Gastrocnemius medialis (tissue), 4 donors: ENCODE data around the gene HBD. TPM values are rescaled to one million over a fixed set of nuclear protein-coding genes. Genes with fewer than 3 reads are reported as not detected.
"Not testable (repeated sequence)": the region's sequence is repeated elsewhere in the genome, so short reads cannot be mapped to it uniquely, and the experiment has no call there.

ENCODE experiments used
- ATAC-seq, 2 donors: fragments of 150-250 bp; one replicate each; pipeline ENCODE4 v1.9.1; 2016
- DNase-seq, 2 donors: peaks; one replicate each; pipeline ENCODE4 v3.0.0-alpha.2; 2019
- H3K27ac ChIP-seq, 4 donors: fragments of 200-600 bp; sonication (generic); 1 replicate in 1 of 4; 2 replicates in 3 of 4; pipeline ENCODE4 v1.5.1; 2016 to 2018; ENCODE audit warnings: mild to moderate bottlenecking in 2 of 4, moderate library complexity in 1 of 4
- H3K27me3 ChIP-seq, 3 donors: fragments of 200-600 bp; sonication (generic) in 2 of 3; 1 replicate in 1 of 3; 2 replicates in 2 of 3; pipeline versions ENCODE4 v1.5.1 to v1.6.0; 2016 to 2019; ENCODE audit warnings: mild to moderate bottlenecking in 1 of 3, moderate library complexity in 1 of 3
- H3K36me3 ChIP-seq, 2 donors: fragments of 200-600 bp; sonication (generic) in 1 of 2; one replicate each; pipeline ENCODE4 v1.5.1; 2017 to 2018
- H3K4me1 ChIP-seq, 2 donors: fragments of 200-600 bp; sonication (generic) in 1 of 2; one replicate each; pipeline ENCODE4 v1.5.1; 2016 to 2017; ENCODE audit warnings: mild to moderate bottlenecking in 2 of 2
- H3K4me3 ChIP-seq, 4 donors: fragments of 200-600 bp; sonication (generic) in 3 of 4; 1 replicate in 1 of 4; 2 replicates in 3 of 4; pipeline ENCODE4 v1.5.1; 2016 to 2019; ENCODE audit warnings: mild to moderate bottlenecking in 2 of 4
- H3K9me3 ChIP-seq, 3 donors: fragments of 200-600 bp; sonication (generic) in 2 of 3; 1 replicate in 1 of 3; 2 replicates in 2 of 3; pipeline ENCODE4 v1.5.1; 2016 to 2019
- POLR2A ChIP-seq, 2 donors: fragments of 450-650 bp; IDR thresholded peaks; one replicate each; pipeline ENCODE4 v1.6.1; 2017; ENCODE audit warnings: antibody characterized with exemption in 2 of 2, mild to moderate bottlenecking in 2 of 2, moderate library complexity in 2 of 2
- in situ Hi-C, 4 donors: fragments of 200-750 bp; cut with MboI; loops; one replicate each; pipeline versions ENCODE4 v1.15.0 to v1.8.0; 2017; ENCODE audit warnings: low sequenced_read_pairs in 4 of 4
- intact Hi-C: fragments of 100-400 bp; cut with DNase I; formaldehyde crosslinking; loops from one replicate; pipeline ENCODE4 v1.15.1; 2023; ENCODE audit warnings: low total_unique reads
- total RNA-seq, 4 donors: library from RNA; depleted of rRNA; stranded (reverse); fragments of >200 nt; gene quantifications; one replicate each; pipeline versions ENCODE4 v1.1.0 to v1.2.3, GENCODE V29; 2016
- TF ChIP-seq, protein P1 (sequence below), 5 experiments: fragments of 450-650 bp in 3 of 5; fragments of 200-600 bp in 2 of 5; sonication (generic) in 2 of 5; IDR thresholded peaks in 4 of 5; conservative IDR thresholded peaks in 1 of 5; 1 replicate in 4 of 5; 2 replicates in 1 of 5; pipeline ENCODE4 v1.5.1; 2016 to 2019; ENCODE audit warnings: antibody characterized with exemption in 5 of 5, mild to moderate bottlenecking in 3 of 5, moderate library complexity in 3 of 5

The HBD gene
- total RNA-seq, 4 donors from 2014 or later: not detected

DNA sequence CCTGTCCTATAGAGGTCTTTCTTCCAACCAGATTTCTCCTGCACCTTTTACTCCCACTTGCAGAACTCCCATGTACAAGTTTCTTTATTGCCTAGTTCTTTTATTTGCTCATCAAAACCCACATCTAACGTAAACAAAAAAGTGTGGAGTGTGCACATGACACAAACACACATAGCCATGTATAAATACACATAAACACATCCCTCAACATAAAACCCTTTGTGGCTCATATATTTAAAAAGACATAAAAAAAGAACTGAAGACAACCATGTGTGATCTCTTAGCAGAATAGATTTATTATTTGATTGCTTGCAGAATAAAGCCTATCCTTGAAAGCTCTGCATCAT, 18.6 kb upstream of the HBD start:
- DNase-seq (no peak), ATAC-seq (no peak)
- in situ Hi-C loops (no loop called here), intact Hi-C loops (no loop called here)
- no peak for TF ChIP-seq POLR2A (IDR thresholded peaks at IDR 0.05)
- TF ChIP-seq, protein P1, sequence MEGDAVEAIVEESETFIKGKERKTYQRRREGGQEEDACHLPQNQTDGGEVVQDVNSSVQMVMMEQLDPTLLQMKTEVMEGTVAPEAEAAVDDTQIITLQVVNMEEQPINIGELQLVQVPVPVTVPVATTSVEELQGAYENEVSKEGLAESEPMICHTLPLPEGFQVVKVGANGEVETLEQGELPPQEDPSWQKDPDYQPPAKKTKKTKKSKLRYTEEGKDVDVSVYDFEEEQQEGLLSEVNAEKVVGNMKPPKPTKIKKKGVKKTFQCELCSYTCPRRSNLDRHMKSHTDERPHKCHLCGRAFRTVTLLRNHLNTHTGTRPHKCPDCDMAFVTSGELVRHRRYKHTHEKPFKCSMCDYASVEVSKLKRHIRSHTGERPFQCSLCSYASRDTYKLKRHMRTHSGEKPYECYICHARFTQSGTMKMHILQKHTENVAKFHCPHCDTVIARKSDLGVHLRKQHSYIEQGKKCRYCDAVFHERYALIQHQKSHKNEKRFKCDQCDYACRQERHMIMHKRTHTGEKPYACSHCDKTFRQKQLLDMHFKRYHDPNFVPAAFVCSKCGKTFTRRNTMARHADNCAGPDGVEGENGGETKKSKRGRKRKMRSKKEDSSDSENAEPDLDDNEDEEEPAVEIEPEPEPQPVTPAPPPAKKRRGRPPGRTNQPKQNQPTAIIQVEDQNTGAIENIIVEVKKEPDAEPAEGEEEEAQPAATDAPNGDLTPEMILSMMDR (IDR thresholded peaks at IDR 0.05 in 4 of 5, conservative IDR thresholded peaks at IDR 0.05 in 1 of 5): no peak
- no peaks in the 10 kb centered on the region for H3K27me3 ChIP-seq
- no peak overlapping the region for H3K4me3 ChIP-seq
- H3K36me3 ChIP-seq: no peaks in the 10 kb centered on the region
- no peaks in the 10 kb centered on the region for H3K4me1 ChIP-seq
- H3K9me3 ChIP-seq: no peaks in the 10 kb centered on the region
- H3K27ac ChIP-seq: no peak overlapping the region

DNA sequence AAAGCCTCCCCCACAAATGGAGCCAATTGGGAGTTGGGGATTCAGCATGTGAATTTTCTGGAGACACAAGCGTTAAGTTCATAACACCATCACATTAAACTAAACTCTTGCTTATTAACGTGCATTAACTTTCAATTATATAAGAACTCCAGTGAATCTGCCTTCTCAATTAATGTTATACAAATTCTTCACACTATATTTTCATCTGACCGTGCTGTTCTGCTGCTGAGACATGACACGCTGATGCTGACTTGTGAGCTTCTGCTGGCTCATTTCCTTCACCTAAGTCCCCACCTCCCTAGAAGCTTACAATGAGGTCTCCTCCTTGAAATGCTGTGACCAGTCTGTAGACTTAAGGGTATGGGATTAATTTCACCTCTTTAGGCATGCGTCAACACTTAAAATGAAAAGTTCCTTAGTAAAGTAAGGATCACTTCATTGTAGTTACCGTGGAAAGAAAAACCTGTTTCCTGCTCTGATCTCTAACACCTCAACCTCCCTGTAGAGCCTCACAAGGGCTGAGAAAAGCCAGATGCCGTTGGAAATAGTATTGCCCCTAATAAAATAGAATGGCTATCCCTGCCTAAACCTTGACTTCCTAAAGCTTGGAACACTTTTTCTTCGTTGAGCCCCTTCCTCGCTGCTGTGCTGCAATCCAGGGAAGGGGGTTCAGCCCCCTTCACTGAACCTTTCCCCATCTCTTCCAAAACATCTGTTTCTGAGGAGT, 18.1 kb upstream of the HBD start:
- H3K4me1 ChIP-seq: no peaks in the 10 kb centered on the region
- H3K27me3 ChIP-seq: no peaks in the 10 kb centered on the region
- TF ChIP-seq, protein P1 (IDR thresholded peaks at IDR 0.05 in 4 of 5, conservative IDR thresholded peaks at IDR 0.05 in 1 of 5): no peak
- no peak for TF ChIP-seq POLR2A (IDR thresholded peaks at IDR 0.05)
- H3K27ac ChIP-seq: no peak overlapping the region
- no peaks in the 10 kb centered on the region for H3K9me3 ChIP-seq
- DNase-seq (no peak), ATAC-seq (no peak)
- no peak overlapping the region for H3K4me3 ChIP-seq
- no peaks in the 10 kb centered on the region for H3K36me3 ChIP-seq
- in situ Hi-C loops (no loop called here), intact Hi-C loops (no loop called here)

DNA sequence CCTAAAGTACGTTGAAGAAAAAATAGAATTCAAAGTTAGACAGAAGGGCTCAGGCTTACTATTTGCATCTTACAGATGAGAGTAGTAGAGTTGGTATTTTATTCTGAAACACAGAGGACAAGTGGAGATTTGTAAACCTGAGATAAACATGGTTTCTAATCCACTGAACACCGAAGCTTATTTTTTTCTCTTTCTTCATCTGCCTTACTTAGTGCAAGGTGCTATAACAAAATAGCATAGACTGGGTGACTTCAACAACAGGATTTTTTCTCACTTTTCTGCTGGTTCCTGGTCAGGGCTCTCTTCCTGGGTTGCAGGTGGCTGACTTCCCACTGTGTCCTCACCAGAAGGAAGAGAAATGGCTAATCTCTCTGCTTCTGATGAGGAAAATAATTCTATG, 17.5 kb upstream of the HBD start:
- DNase-seq (no peak), ATAC-seq (no peak)
- no peak overlapping the region for H3K4me3 ChIP-seq
- no peak for TF ChIP-seq POLR2A (IDR thresholded peaks at IDR 0.05)
- TF ChIP-seq, protein P1 (IDR thresholded peaks at IDR 0.05 in 4 of 5, conservative IDR thresholded peaks at IDR 0.05 in 1 of 5): no peak
- no peak overlapping the region for H3K27ac ChIP-seq
- no peaks in the 10 kb centered on the region for H3K27me3 ChIP-seq
- no peaks in the 10 kb centered on the region for H3K9me3 ChIP-seq
- H3K36me3 ChIP-seq: no peaks in the 10 kb centered on the region
- in situ Hi-C loops: no loop called here
- H3K4me1 ChIP-seq: no peaks in the 10 kb centered on the region
- intact Hi-C loops: no loop called here

DNA sequence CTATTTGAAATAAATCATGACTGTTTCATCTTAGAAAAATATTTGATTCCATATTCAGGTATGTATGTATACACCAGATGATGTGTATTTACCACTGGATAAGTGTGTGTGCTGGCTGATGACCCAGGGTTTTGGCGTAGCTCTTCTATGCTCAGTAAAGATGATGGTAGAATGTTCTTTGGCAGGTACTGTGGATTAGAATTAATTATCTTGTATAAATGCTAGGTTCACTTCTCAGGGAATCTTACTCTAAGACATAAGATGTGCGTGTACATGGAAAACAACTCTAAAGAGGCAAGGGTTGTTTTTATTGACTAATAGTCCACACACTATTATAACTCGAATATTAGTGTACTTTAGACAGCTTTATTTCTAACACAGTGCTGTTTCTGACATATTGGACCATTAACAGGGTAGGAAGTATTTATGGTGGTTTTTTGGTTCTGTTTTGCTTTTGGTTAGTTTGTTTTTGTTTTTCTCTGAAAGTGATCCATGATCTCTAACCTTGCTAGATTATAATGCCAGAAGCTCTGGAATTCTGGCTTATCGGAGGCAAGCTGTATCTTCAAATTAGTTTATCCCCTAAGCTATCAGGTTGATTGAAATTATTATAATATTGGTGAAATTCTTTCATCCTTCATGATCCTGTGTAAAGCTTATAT, 16.4 kb upstream of the HBD start:
- TF ChIP-seq POLR2A (IDR thresholded peaks at IDR 0.05): no peak
- TF ChIP-seq, protein P1 (IDR thresholded peaks at IDR 0.05 in 4 of 5, conservative IDR thresholded peaks at IDR 0.05 in 1 of 5): no peak
- no peaks in the 10 kb centered on the region for H3K4me1 ChIP-seq
- no peaks in the 10 kb centered on the region for H3K9me3 ChIP-seq
- in situ Hi-C loops: no loop called here
- no peaks in the 10 kb centered on the region for H3K36me3 ChIP-seq
- H3K27ac ChIP-seq: no peak overlapping the region
- intact Hi-C loops: no loop called here
- H3K27me3 ChIP-seq: no peaks in the 10 kb centered on the region
- no peak overlapping the region for H3K4me3 ChIP-seq
- no peak for ATAC-seq
- DNase-seq: no peak

DNA sequence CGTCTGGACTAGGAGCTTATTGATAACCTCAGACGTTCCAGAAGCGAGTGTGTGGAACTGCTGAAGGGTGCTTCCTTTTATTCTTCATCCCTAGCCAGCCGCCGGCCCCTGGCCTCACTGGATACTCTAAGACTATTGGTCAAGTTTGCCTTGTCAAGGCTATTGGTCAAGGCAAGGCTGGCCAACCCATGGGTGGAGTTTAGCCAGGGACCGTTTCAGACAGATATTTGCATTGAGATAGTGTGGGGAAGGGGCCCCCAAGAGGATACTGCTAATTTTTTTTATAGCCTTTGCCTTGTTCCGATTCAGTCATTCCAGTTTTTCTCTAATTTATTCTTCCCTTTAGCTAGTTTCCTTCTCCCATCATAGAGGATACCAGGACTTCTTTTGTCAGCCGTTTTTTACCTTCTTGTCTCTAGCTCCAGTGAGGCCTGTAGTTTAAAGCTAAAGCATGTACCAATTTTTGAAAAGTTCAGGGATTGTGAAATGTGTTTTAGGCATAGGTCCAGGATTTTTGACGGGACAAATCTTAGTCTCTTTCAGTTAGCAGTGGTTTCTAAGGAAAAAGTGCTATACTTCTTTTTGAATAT, 15.6 kb upstream of the HBD start, which contains the start of gene HBG1:
Gene HBG1, minus strand, starts transcription at position 51 of the 590 bp plus-strand sequence. CDS start 53 bp downstream, outside the sequence.
- in situ Hi-C loops, H3K27ac ChIP-seq, intact Hi-C loops, H3K36me3 ChIP-seq, H3K4me3 ChIP-seq, H3K4me1 ChIP-seq, H3K9me3 ChIP-seq, DNase-seq, H3K27me3 ChIP-seq, ATAC-seq: not testable (repeated sequence)

DNA sequence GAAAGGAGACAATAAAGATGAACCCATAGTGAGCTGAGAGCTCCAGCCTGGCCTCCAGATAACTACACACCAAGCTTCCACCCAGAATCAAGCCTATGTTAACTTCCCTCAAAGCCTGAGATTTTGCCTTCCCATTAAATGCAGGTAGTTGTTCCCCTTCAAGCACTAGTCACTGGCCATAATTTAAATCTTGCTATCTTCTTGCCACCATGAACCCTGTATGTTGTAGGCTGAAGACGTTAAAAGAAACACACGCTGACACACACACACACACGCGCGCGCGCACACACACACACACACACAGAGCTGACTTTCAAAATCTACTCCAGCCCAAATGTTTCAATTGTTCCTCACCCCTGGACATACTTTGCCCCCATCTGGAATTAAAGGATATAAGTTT, 14.2 kb upstream of the HBD start:
- H3K9me3 ChIP-seq, H3K27me3 ChIP-seq, intact Hi-C loops, H3K27ac ChIP-seq, ATAC-seq, DNase-seq, H3K4me3 ChIP-seq, in situ Hi-C loops, H3K36me3 ChIP-seq, H3K4me1 ChIP-seq: not testable (repeated sequence)
